Endothelial cell of umbilical vein (primary cell): Measurements from ENCODE around the gene ENTPD6. TPM values are rescaled to one million over a fixed set of nuclear protein-coding genes. Genes with fewer than 3 reads are reported as not detected.

ENCODE experiments used
- BruUV-seq: library from RNA; stranded (reverse); fragments of 400-500 nt; replicated peaks from 2 replicates; lab custom pipeline; 2021; lab: Mats Ljungman, UMichigan
- CTCF ChIA-PET: fragments of 300-600, 350-600 bp; sonication (Branson Sonifier 250); formaldehyde crosslinking; loops from one replicate; lab custom pipeline; 2021; ENCODE audit warnings: antibody characterized with exemption, inconsistent platforms; lab: Charles Lee
- POLR2A ChIA-PET: fragments of 300-600, 350-600 bp; sonication (Branson Sonifier 250); formaldehyde crosslinking; loops from one replicate; lab custom pipeline; 2021; ENCODE audit warnings: antibody characterized with exemption, inconsistent platforms; lab: Charles Lee
- DNase-seq: peaks from one replicate; pipeline ENCODE4 v3.0.0-alpha.2; 2011; ENCODE audit warnings: low read depth, low spot score
- FAIRE-seq: peaks from 2 replicates; lab custom pipeline; 2011; peaks lifted over from hg19 to GRCh38; lab: Jason Lieb, UNC
- H2AFZ ChIP-seq: 2 replicates; pipeline ENCODE4 v1.6.0; 2012; ENCODE audit warnings: low read depth, low read length, control low read depth, inconsistent platforms
- H3K27ac ChIP-seq: 2 replicates; pipeline ENCODE4 v1.5.1; 2011; ENCODE audit warnings: low read depth, mild to moderate bottlenecking, control low read depth, low read length, moderate library complexity; ENCODE audit not compliant: insufficient read depth
- H3K27me3 ChIP-seq, 2 experiments: 2 replicates each; pipeline versions ENCODE4 v1.6.0 to v1.6.1; 2011; ENCODE audit warnings: low read length in 2 of 2, mixed read lengths in 1 of 2; ENCODE audit not compliant: control insufficient read depth in 2 of 2, insufficient read depth in 2 of 2
- H3K36me3 ChIP-seq, 2 experiments: 2 replicates in 1 of 2; 3 replicates in 1 of 2; pipeline ENCODE4 v1.5.1; 2011; ENCODE audit warnings: low read length in 2 of 2, mild to moderate bottlenecking in 1 of 2, moderate library complexity in 1 of 2; ENCODE audit not compliant: control insufficient read depth in 2 of 2, insufficient read depth in 2 of 2; ENCODE audit errors: extremely low read depth in 1 of 2
- H3K4me1 ChIP-seq: 3 replicates; pipeline ENCODE4 v1.5.1; 2011; ENCODE audit warnings: mild to moderate bottlenecking, low read length; ENCODE audit not compliant: control insufficient read depth, insufficient read depth; ENCODE audit errors: extremely low read depth
- H3K4me2 ChIP-seq: 2 replicates; pipeline ENCODE4 v1.6.1; 2011; ENCODE audit warnings: low read length, control low read depth, mixed read lengths; ENCODE audit not compliant: insufficient read depth
- H3K4me3 ChIP-seq, 3 experiments: fragments of 200-600 bp in 1 of 3; sonication (generic), shearing (Covaris generic) in 1 of 3; replicated peaks in 1 of 3; 2 replicates each; pipeline ENCODE4 v1.5.1; 2011 to 2016; ENCODE audit warnings: control low read depth in 3 of 3, low read length in 3 of 3, mild to moderate bottlenecking in 2 of 3, inconsistent platforms in 1 of 3, low read depth in 1 of 3, moderate library complexity in 1 of 3; ENCODE audit not compliant: insufficient read depth in 1 of 3
- H3K79me2 ChIP-seq: 2 replicates; pipeline ENCODE4 v1.6.0; 2012; ENCODE audit warnings: low read length, inconsistent platforms; ENCODE audit not compliant: control insufficient read depth, insufficient read depth
- H3K9ac ChIP-seq: replicated peaks from 2 replicates; pipeline ENCODE3; 2011; ENCODE audit warnings: low read length, control low read depth; ENCODE audit not compliant: insufficient read depth; ENCODE audit errors: extremely low read depth
- H3K9me1 ChIP-seq: replicated peaks from 3 replicates; pipeline ENCODE4 v1.6.0; 2011; ENCODE audit warnings: mild to moderate bottlenecking, low read length; ENCODE audit not compliant: control insufficient read depth, insufficient read depth; ENCODE audit errors: extremely low read depth
- H3K9me3 ChIP-seq: replicated peaks from 2 replicates; pipeline ENCODE4 v1.5.1; 2012; ENCODE audit warnings: low read length, inconsistent platforms; ENCODE audit not compliant: control insufficient read depth, insufficient read depth
- H4K20me1 ChIP-seq: replicated peaks from 2 replicates; pipeline ENCODE3; 2011; ENCODE audit warnings: mild to moderate bottlenecking, low read length; ENCODE audit not compliant: control insufficient read depth, insufficient read depth; ENCODE audit errors: extremely low read depth
- EZH2 ChIP-seq: IDR thresholded peaks from 2 replicates; pipeline ENCODE4 v1.6.1; 2012; ENCODE audit warnings: borderline replicate concordance, low read depth, mild to moderate bottlenecking, moderate library complexity, low read length, inconsistent platforms; ENCODE audit not compliant: severe bottlenecking
- FOS ChIP-seq: IDR thresholded peaks from 2 replicates; pipeline ENCODE4 v1.6.1; 2011; ENCODE audit warnings: mild to moderate bottlenecking, low read length, moderate library complexity, borderline replicate concordance; ENCODE audit not compliant: insufficient read depth
- GATA2 ChIP-seq: IDR thresholded peaks from 2 replicates; pipeline ENCODE4 v1.7.0; 2011; ENCODE audit warnings: low read depth, mild to moderate bottlenecking, moderate library complexity, mixed read lengths, low read length; ENCODE audit not compliant: insufficient read length, insufficient read depth
- JUN ChIP-seq: IDR thresholded peaks from 2 replicates; pipeline ENCODE4 v1.6.1; 2011; ENCODE audit warnings: borderline replicate concordance, low read depth; ENCODE audit not compliant: insufficient read length, insufficient read depth
- MYC ChIP-seq: IDR thresholded peaks from one replicate; pipeline ENCODE4 v1.6.1; 2011; ENCODE audit warnings: mild to moderate bottlenecking, low read depth, low read length
- POLR2A ChIP-seq: IDR thresholded peaks from 2 replicates; pipeline ENCODE4 v1.6.1; 2012; ENCODE audit warnings: low read depth, mild to moderate bottlenecking, control low read depth, low read length
- POLR2AphosphoS5 ChIP-seq: IDR thresholded peaks from 2 replicates; pipeline ENCODE4 v1.6.1; 2012; ENCODE audit warnings: low read depth, mild to moderate bottlenecking, control low read depth, low read length, moderate library complexity; ENCODE audit not compliant: insufficient read depth
- dilution Hi-C: fragments of 300-500 bp; cut with MboI; formaldehyde crosslinking; loops from one replicate; pipeline ENCODE4 v1.15.0; 2019; ENCODE audit warnings: low sequenced_read_pairs; ENCODE audit not compliant: extremely low pct_ligation_motif_present
- intact Hi-C: fragments of 100-400 bp; cut with micrococcal nuclease; formaldehyde crosslinking; loops from one replicate; pipeline ENCODE4 v1.10.0; 2022
- polyA plus RNA-seq, 4 experiments: library from polyadenylated mRNA; depleted of rRNA in 3 of 4; stranded (reverse) in 3 of 4; unstranded in 1 of 4; fragments of >200 nt; gene quantifications; 2 replicates each; pipeline versions ENCODE4 v1.2.1 to v1.2.3, GENCODE V29; 2011 to 2012; ENCODE audit warnings: missing spikeins in 1 of 4
- total RNA-seq: library from RNA; stranded (reverse); gene quantifications from 2 replicates; pipeline ENCODE4 v1.2.3, GENCODE V29; 2021
- TF ChIP-seq, protein P1 (sequence below): IDR thresholded peaks from 2 replicates; pipeline ENCODE4 v1.6.1; 2011; ENCODE audit not compliant: insufficient read depth, insufficient read length
- TF ChIP-seq, protein P2 (sequence below), 2 donors: IDR thresholded peaks; 1 replicate in 1 of 2; 2 replicates in 1 of 2; pipeline ENCODE4 v1.5.1; 2011; ENCODE audit warnings: low read length in 2 of 2, mild to moderate bottlenecking in 2 of 2, moderate library complexity in 2 of 2, control low read depth in 1 of 2, inconsistent platforms in 1 of 2, low read depth in 1 of 2; ENCODE audit not compliant: insufficient read depth in 1 of 2; ENCODE audit errors: extremely low read depth in 1 of 2

ENTPD6 gene
- total and polyA plus RNA-seq, 2 donors (not counting 3 experiments of a cell fraction or from before 2014, with no cell fraction given): 51.2 to 86.3 TPM

DNA sequence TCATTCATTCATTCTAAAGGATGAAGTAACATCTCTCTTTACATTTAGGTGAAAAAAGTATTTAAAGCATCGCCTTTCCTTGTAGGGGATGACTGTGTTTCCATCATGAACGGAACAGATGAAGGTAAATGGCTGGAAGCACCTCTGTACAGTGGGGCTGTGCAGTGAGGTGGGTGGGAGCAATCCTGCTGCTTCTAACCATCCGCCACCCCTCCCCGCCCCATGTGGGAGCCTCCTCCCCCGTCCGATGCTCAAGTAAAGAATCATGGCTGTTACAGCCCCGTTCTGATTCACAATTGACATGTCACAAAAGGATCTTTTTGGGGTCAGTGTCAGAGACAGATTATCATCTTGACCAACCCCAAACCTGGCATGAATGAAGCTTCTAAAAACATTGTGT, 19.3 kb downstream of the ENTPD6 start:
- Histone ChIP-seq H3K9me1 (no peaks in the 10 kb centered on the region), H3K27ac (no peak overlapping the region), H4K20me1 (no peaks in the 10 kb centered on the region), H3K4me1 (no peaks in the 10 kb centered on the region), H3K36me3 (peaks cover 0 to 8% of the 10 kb centered on the region in 2 experiments), H3K4me3 (no peak overlapping the region), H3K9me3 (no peaks in the 10 kb centered on the region), H2AFZ (no peak overlapping the region), H3K9ac (no peak overlapping the region), H3K27me3 (no peaks in the 10 kb centered on the region), H3K4me2 (no peak overlapping the region), H3K79me2 (no peaks in the 10 kb centered on the region)
- ChIA-PET CTCF (no interaction called here), POLR2A (no interaction called here)
- intact Hi-C loops: no loop called here
- no TSS peak for BruUV-seq
- TF ChIP-seq FOS: no peak
- TF ChIP-seq POLR2A: no peak
- no peak for TF ChIP-seq EZH2
- TF ChIP-seq, protein P1, sequence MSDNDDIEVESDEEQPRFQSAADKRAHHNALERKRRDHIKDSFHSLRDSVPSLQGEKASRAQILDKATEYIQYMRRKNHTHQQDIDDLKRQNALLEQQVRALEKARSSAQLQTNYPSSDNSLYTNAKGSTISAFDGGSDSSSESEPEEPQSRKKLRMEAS: no peak
- no peak for DNase-seq
- no peak for FAIRE-seq
- dilution Hi-C loops: no loop called here

DNA sequence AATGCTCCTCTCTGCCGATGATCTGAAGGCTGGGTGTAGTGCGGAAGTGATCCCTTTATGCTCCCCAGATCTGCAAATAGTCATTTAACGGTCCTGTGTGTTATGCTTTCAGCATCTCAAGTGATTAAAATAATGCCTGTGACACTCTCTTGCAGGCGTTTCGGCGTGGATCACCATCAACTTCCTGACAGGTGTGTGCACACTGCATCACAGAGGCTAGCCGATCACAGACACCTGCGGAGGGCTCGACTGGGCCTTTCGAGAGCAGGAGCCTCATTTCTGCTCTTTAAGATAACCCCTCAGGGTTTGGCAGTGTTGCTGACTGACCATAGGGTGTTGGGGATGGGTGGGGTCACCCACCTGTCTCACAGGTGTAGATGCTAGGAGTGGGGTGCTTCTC, 20.0 kb downstream of the ENTPD6 start:
- BruUV-seq: no TSS peak
- Histone ChIP-seq H3K9me3 (no peaks in the 10 kb centered on the region), H3K27me3 (no peaks in the 10 kb centered on the region), H3K36me3 (peaks cover 0 to 8% of the 10 kb centered on the region in 2 experiments), H3K79me2 (no peaks in the 10 kb centered on the region), H4K20me1 (no peaks in the 10 kb centered on the region), H3K9ac (no peak overlapping the region), H3K9me1 (no peaks in the 10 kb centered on the region), H3K4me2 (no peak overlapping the region), H3K4me1 (no peaks in the 10 kb centered on the region), H2AFZ (no peak overlapping the region), H3K4me3 (no peak overlapping the region), H3K27ac (no peak overlapping the region)
- DNase-seq: no peak
- POLR2A ChIA-PET: no interaction called here
- no peak for TF ChIP-seq JUN
- no peak for TF ChIP-seq FOS
- TF ChIP-seq EZH2: no peak
- TF ChIP-seq GATA2: no peak
- TF ChIP-seq, protein P1: no peak
- TF ChIP-seq, protein P2, sequence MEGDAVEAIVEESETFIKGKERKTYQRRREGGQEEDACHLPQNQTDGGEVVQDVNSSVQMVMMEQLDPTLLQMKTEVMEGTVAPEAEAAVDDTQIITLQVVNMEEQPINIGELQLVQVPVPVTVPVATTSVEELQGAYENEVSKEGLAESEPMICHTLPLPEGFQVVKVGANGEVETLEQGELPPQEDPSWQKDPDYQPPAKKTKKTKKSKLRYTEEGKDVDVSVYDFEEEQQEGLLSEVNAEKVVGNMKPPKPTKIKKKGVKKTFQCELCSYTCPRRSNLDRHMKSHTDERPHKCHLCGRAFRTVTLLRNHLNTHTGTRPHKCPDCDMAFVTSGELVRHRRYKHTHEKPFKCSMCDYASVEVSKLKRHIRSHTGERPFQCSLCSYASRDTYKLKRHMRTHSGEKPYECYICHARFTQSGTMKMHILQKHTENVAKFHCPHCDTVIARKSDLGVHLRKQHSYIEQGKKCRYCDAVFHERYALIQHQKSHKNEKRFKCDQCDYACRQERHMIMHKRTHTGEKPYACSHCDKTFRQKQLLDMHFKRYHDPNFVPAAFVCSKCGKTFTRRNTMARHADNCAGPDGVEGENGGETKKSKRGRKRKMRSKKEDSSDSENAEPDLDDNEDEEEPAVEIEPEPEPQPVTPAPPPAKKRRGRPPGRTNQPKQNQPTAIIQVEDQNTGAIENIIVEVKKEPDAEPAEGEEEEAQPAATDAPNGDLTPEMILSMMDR (IDR thresholded peaks at IDR 0.05; ENCODE audit: extremely low read depth in 1 of 2, insufficient read depth in 1 of 2, low read depth in 1 of 2, low read length in 2 of 2): no peak
- TF ChIP-seq POLR2A: no peak
- no peak for TF ChIP-seq MYC
- no peak for TF ChIP-seq POLR2AphosphoS5
- no peak for FAIRE-seq
- CTCF ChIA-PET: no interaction called here
- dilution Hi-C loops (no loop called here), intact Hi-C loops (no loop called here)
